NCI-H1694 (cell line): Measurements from ENCODE around the gene EVA1A.

Experiments
- DNase-seq: peaks from one replicate; lab custom pipeline; 2025; lab: John Stamatoyannopoulos, UW

EVA1A gene

DNA sequence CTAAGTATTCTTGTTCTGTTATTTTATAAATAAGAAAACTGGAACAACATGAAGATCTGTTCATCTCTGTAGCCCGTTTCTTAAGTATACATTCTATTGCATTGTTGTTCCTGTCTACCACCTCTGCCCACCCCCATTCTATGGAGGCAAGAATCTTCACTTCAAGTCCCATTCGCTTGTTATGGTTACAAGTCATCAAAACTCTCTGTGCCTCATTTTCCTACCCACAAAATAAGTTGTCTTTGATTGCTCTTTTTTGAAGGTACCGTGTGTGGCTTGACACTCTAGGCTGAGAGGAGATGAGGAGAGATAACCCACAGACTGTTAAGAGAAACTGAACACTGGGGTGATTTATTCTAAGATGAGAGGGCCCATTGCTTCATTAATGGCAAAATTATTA lies 2.9 kb upstream of the EVA1A start:
- DNase-seq: no peak

DNA sequence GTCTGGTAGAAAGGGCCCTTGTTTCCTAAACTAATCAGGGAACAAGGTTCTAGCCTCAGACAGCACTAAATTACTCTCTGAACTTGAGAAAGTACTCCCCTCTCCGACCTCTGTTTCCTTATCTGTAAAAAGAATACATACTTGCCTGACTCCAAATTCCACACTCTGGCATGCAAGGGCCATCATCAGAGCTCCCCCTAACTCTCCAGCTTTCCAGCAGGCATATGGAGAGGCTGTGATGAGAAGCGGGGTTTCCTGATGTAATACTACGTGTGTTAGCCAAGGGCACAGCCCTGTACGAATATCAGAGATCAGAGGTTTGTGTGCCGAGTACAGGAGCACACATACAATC lies 1.8 kb upstream of the EVA1A start:
- DNase-seq: no peak

DNA sequence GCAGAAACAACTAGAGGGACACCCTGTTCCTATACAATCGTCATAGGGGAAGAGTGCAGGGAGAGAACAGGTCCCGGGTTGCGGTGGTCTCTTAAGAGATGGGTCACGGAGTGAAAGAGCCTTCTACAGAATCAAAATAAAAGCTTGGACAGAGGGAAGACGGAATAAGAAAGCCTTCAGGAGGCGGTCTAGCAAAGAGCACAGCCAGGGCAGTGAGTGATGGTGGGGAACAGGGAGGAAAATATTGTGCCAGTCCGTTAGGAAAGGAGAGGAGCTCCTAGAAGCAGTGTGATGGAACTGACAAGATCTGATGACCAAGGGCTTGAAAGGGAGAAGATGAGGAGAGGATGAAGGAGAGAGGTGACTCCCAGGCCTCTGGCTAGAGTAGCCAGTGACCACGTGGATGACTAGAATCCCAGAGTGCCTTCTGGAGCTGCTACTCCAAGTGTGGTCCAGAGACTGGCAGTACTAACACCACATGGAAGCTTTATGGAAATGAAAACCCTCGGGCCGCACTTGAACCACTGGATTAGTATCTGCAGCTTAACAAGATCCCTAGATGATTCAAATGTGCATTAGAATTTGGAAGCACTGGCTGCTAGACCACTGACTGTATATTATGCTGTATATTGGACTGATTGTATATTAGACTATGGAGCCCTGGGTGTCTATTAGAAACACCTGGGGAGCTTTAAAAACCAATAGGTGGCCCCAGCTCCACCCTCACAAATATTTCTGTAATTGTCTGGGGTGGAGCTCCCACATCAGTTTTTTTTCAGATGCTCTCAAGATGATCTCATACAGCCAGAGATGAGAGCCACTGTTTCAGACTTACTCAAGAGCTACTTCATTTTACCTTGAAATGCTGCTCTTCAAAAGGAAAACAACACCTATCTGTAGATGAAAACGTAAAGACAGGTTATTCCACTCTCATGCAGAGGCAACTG lies 1.1 kb upstream of the EVA1A start:
- DNase-seq: no peak

DNA sequence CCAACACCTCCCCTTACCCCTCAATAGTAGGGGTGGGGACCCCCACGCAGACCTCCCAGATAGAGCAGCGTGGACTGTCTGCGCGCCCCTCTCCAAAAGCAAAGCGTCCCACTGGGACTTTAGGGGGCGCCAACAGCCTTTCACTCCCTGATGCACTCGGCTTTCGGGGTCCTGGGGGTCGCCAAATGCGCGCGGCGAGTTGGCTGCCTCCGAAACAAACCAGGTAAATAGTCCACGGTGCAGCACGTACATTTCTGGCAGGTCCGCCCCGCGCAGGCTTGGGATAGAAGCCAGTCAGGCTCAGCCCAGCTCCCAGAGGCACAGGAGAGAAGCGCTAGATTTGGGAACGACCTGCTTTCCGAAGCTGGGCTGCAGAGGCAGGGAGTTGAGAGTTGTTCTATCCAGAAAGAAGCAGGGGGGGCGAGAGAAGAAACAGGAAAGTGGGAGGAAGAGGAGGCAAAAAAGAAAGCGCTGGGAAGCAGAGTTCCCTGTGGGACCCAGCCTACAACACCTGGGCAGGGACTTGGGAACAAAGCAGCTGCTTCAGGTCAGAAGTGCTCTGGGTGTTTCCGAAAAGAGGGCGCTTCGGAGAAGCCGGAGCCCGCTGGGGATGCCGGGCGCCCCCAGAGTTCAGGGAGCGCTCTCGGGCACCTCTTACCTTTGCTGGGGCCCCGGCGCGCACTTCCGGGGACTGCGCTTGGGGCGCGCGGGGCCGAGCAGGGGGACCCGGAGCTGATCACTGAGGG lies 544 bp downstream of the EVA1A start:
- no peak for DNase-seq

GRCh38 chr2:75559680-75560021 lies 1.1 kb downstream of the EVA1A start:
- DNase-seq: no peak

DNA sequence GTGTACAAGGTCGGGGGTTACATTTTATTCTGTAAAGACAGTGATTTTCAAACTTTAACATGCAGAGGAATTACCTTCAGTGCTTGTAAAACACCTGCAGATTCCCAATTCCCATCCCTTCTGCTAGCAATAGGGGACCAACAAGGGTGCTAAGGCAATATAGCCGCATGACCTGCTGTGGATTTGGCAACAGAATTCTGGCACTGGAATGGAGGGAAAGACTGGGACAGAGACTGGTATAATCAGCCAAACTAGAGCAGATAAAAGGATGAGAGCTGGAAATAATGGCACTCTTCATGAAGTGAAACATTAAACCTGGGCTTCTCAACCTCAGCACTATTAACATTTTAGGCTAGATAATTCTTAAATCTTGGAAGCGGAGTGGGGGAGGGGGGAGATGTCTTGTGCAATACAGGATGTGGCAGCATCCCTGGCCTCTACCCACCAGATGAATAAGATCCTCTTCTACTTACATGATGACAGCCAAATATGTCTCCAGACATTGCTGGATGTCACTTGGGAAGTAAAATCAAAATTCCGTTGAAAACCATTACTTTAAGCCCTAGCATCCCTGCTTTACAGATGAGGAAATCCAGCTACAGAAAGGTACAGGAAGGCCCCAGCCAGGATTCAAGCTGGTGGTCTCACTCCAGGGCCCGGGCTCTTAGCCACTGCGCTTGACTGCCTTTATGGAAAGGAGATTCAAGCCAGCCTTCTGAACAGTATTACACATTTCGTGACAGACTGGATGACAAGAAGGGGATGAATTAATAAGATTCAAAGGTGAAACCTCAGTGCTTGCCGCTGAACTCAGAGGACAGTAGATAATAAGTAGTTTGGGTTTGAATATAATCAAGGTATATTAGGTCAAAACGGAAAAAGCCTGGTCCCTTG lies 1.7 kb downstream of the EVA1A start:
- DNase-seq: no peak

DNA sequence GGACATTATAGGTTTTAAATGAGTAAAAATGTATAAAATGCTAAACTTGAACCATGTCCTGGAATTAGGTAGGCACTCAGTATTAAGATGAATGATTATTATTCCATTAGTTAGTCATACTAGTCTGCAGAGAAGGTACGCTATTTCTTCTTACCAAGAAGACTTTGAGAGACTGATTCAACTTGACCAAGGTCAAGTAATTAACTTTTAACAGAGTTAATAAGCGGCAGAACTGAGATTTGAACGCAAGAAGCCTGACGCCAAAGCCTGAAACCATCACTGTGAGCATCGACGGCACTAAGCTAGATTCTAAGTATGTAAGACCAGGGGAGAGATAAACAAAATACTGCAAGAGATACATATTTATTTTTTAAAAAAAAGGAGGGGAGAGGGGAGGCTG lies 2.6 kb downstream of the EVA1A start:
- no peak for DNase-seq

DNA sequence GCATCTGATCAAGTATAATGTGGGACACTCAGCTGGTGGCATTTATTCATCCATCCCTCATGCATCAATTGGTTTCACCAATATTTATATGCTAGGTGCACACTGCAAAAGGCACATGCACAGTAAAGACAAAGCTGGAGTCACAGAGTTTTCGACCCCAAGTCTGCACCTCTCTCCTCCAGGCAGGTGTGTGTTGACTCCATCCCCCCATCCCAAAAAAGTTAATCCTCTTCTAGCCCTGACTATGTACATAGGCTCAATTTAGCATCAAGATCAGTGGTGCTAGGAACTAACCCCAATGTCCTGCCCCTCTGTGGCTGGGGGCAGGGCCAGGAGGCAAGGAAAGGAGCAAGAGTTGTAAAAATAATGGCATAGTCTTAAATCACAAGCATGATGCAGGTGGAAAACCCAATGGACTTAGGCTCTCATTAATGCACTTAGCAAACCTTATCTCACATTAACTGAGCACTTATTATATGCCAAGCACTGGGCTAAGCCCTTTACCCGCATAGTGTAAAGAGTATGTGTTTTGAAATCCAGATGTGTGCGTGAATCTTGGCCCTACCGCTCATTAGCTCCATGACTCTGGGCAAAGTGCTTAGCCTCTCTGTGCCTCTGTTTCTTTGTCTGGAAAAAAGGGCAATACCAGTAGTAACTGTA lies 3.1 kb downstream of the EVA1A start:
- no peak for DNase-seq

- DNase-seq: no peak
These were observed 3.9 kb downstream of the EVA1A start for GRCh38 chr2:75556679-75557366.

GRCh38 chr2:75555701-75556100 lies 5.0 kb downstream of the EVA1A start:
- DNase-seq: no peak

- no peak for DNase-seq
These were observed 6.7 kb downstream of the EVA1A start for GRCh38 chr2:75553935-75554531.

DNA sequence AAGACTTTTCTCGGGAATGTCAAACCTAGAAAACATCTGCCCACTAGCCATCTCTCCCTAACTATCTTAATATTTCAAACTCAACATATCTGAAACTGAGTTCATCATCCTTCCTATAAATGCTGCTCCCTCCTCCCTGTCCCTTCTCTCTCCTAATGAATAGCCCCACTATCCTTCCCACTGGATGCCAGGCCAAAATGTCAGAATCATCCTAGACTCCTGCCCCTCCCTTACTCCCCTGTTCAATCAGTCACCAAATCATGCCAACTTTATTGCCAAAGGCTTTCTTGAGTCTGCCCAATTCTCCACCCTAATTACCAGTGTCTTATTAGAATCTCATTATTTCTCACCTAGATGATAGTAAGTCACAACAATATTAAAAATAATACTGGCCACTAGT lies 8.5 kb downstream of the EVA1A start:
- DNase-seq: no peak

DNA sequence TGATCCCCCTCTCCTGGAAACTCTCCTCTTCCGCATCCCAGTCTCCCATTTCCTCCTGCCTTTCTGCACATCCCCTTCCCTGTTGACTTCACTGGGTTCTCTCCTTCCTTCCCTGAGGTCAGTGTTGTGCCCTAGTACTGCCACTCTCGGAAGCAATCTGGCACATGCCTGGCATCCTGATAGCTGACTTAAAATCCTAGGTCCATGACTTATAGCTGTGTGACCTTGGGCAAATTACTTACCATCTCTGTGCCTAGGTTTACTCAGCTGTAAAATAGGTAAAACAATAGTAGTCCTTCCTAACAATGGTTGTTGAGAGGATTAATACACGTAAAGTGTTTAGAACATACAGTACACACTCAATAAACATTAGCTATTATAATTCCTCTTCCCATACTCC lies 9.3 kb downstream of the EVA1A start:
- DNase-seq: no peak

- no peak for DNase-seq
These were observed 11.1 kb downstream of the EVA1A start for GRCh38 chr2:75549401-75550253.

DNA sequence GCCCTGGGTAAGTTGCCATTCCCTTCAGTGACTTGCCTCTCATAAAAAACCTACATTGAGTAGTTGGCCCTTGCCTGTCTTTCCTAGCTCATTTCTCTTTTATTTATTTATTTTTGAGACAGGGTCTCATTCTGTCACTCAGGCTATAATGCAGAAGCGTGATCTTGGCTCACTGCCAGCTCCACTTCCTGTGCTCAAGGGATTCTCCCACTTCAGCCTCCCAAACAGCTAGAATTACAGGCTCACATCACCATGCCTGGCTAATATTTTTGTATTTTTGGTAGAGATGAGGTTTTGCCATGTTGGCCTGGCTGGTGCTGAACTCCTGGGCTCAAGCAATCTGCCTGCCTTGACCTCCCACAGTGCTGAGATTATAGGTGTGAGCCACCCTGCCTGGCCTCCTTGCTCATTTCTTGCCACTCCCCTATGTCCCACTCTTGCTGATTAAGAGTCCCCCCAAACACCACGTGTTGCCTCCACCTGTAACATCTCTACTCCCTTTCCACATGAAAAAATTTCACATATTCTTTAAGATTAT lies 12.6 kb downstream of the EVA1A start:
- DNase-seq: no peak

DNA sequence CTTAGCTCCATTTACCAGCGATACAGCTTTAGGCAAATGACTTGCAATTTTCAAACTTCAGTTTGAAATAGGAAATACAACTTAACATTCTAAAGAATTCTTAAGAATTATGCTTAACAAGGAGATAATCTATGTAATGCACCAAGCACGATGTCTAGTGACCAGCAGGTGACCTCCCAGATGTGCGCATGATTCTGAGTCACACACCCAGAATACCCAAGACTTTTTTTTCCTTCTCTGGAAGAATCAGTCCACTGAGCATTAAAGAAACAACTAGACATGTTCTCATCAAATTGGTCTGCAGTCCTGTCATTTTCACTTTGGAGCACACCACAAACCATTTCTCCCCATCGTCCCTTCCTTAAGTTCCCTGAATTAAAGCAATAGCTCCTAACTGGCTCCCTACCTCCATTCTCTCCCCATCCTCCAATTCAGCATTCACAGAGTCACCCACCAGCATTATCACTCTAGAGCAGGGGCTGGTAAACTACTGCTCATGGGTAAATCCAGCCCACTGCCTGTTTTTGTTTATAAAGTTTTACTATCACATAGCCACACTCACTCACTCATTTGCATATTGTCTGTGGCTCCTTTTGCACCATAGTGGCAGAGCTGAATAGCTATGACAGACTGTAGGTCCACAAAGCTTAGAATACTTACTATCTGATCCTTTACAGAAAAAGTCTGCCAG lies 13.2 kb downstream of the EVA1A start:
- DNase-seq: no peak

DNA sequence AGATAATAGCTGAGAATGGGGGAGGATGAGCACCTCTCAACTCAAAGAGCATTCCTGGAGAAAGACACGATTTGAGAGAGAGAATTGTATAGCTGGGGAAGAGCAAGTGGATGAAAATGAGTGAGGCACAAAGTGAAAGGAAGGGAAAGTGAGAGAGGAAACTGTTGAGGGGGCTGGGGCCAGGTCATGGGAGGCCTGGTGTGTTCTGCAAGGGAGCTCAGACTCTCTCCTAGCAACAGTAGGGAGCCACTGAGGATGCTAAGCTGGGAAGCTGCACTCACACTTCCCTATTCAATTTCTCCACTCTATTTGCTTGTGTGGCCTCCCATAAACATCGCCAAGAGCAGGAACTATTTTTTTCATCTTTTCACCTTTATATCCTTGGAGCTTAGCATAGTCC lies 14.8 kb downstream of the EVA1A start:
- no peak for DNase-seq

GRCh38 chr2:75545387-75545786 lies 15.4 kb downstream of the EVA1A start:
- no peak for DNase-seq

- DNase-seq: no peak
These were observed 17.3 kb downstream of the EVA1A start for GRCh38 chr2:75543446-75543845.
